Mesenteric fat pad (tissue), 1 donor: ENCODE measurements around the gene APOL1. TPM values are rescaled to one million over a fixed set of nuclear protein-coding genes. Genes with fewer than 3 reads are reported as not detected.

ENCODE experiments used
- DNase-seq: peaks from one replicate; pipeline ENCODE4 v3.0.0-alpha.2; 2020; ENCODE audit warnings: low spot score
- microRNA-seq: library from miRNA; unstranded; fragments of <30 nt; microRNA quantifications from one replicate; pipeline ENCODE4 v1.2.0, GENCODE V29; 2020; ENCODE audit warnings: borderline number of aligned reads
- total RNA-seq: library from RNA; stranded (reverse); fragmentation: NEBNext Ultra II Directional; extraction: Animal tissue kit (Norgen Biotek cat#: 25700); gene quantifications from one replicate; pipeline ENCODE4 v1.2.1, GENCODE V29; 2021
- donor health status: DM: yes; HTN: yes; CAD: no.

APOL1 gene
- total RNA-seq, 1 donor from 2014 or later: 82.3 TPM

- DNase-seq: no peak
Measured at GRCh38 chr22:36305813-36306212, 52.9 kb downstream of the APOL1 start.

- no peak for DNase-seq
Measured at GRCh38 chr22:36306227-36306626, 53.3 kb downstream of the APOL1 start.

GRCh38 chr22:36308880-36309279, 55.9 kb downstream of the APOL1 start:
- DNase-seq: no peak

- DNase-seq: no peak
Measured at GRCh38 chr22:36311386-36312085, 58.6 kb downstream of the APOL1 start.

- DNase-seq: no peak
Measured at GRCh38 chr22:36315325-36315724, 62.4 kb downstream of the APOL1 start.

- DNase-seq: no peak
Measured at GRCh38 chr22:36316419-36316818, 63.5 kb downstream of the APOL1 start.

Small RNAs within 50 kb of the gene (microRNA-seq; reads per million reads assigned to microRNA genes)
- gene MIR6819: not detected

Other genes with a start within 250 kb of the APOL1 start
- 50.1 TPM for gene RBFOX2, start 224.3 kb upstream of the APOL1 start, total RNA-seq
- 66.8 TPM for gene APOL3, start 92.4 kb upstream of the APOL1 start, total RNA-seq
- gene APOL4, start 51.3 kb upstream of the APOL1 start, total RNA-seq: 51.4 TPM
- gene APOL2, start 13.6 kb upstream of the APOL1 start, total RNA-seq: 168 TPM
- 673 TPM for gene MYH9, start 134.8 kb downstream of the APOL1 start, total RNA-seq
- gene TXN2, start 228.5 kb downstream of the APOL1 start, total RNA-seq: 52.0 TPM